Hepatocyte (in vitro differentiated cells): Measurements from ENCODE around the gene PLOD3. TPM values are rescaled to one million over a fixed set of nuclear protein-coding genes. Genes with fewer than 3 reads are reported as not detected.

Experiments
- DNase-seq: peaks from one replicate; pipeline ENCODE4 v3.0.0-alpha.2; 2016; ENCODE audit warnings: low spot score
- H2AFZ ChIP-seq: fragments of 200-600 bp; sonication (generic); 2 replicates; pipeline ENCODE4 v1.6.0; 2016; ENCODE audit warnings: antibody characterized with exemption, mild to moderate bottlenecking
- H3K27ac ChIP-seq: fragments of 200-600 bp; sonication (generic); 2 replicates; pipeline ENCODE4 v1.5.1; 2016; ENCODE audit warnings: mild to moderate bottlenecking
- H3K27me3 ChIP-seq: fragments of 200-600 bp; sonication (generic); 2 replicates; pipeline ENCODE4 v1.6.1; 2016
- H3K36me3 ChIP-seq: fragments of 200-600 bp; sonication (generic); replicated peaks from 2 replicates; pipeline ENCODE4 v1.5.1; 2016; ENCODE audit warnings: low read depth; ENCODE audit not compliant: insufficient read depth
- H3K4me1 ChIP-seq: fragments of 200-600 bp; sonication (generic); 2 replicates; pipeline ENCODE4 v1.5.1; 2016; ENCODE audit warnings: mild to moderate bottlenecking, moderate library complexity; ENCODE audit not compliant: insufficient read depth
- H3K4me2 ChIP-seq: fragments of 200-600 bp; sonication (generic); 2 replicates; pipeline ENCODE4 v1.6.0; 2016
- H3K4me3 ChIP-seq: fragments of 200-600 bp; sonication (generic); 2 replicates; pipeline ENCODE4 v1.5.1; 2016; ENCODE audit warnings: mild to moderate bottlenecking
- H3K79me2 ChIP-seq: fragments of 200-600 bp; sonication (generic); 2 replicates; pipeline ENCODE4 v1.6.0; 2017; ENCODE audit warnings: mild to moderate bottlenecking
- H3K9me2 ChIP-seq: fragments of 200-600 bp; sonication (generic); replicated peaks from 2 replicates; pipeline ENCODE4 v1.6.0; 2017; ENCODE audit warnings: mild to moderate bottlenecking; ENCODE audit not compliant: insufficient read depth
- H3K9me3 ChIP-seq: fragments of 200-600 bp; sonication (generic); 2 replicates; pipeline ENCODE4 v1.5.1; 2016; ENCODE audit warnings: low read depth, mild to moderate bottlenecking
- H4K20me1 ChIP-seq: fragments of 200-600 bp; sonication (generic); 2 replicates; pipeline ENCODE4 v1.6.0; 2016; ENCODE audit warnings: mild to moderate bottlenecking; ENCODE audit not compliant: insufficient read depth, poor library complexity, severe bottlenecking
- CTCF ChIP-seq: fragments of 200-600 bp; sonication (generic); IDR thresholded peaks from 2 replicates; pipeline ENCODE4 v1.5.1; 2016; ENCODE audit warnings: antibody characterized with exemption, mild to moderate bottlenecking; ENCODE audit not compliant: poor library complexity
- EZH2 ChIP-seq: fragments of 200-600 bp; sonication (generic); IDR thresholded peaks from 2 replicates; pipeline ENCODE4 v1.6.1; 2016; ENCODE audit warnings: antibody characterized with exemption, mild to moderate bottlenecking, borderline replicate concordance
- EZH2phosphoT487 ChIP-seq: fragments of 200-600 bp; sonication (generic); IDR thresholded peaks from one replicate; pipeline ENCODE4 v1.6.1; 2018; ENCODE audit warnings: antibody characterized with exemption, mild to moderate bottlenecking, low read depth, moderate library complexity; ENCODE audit not compliant: unreplicated experiment, severe bottlenecking
- WGBS: methylation state at CpG from one replicate; pipeline ENCODE4 v1.1.6; 2016; ENCODE audit warnings: low lambda C conversion rate; ENCODE audit errors: missing lambda C conversion rate; 5-methylcytosine and 5-hydroxymethylcytosine counted together
- polyA plus RNA-seq: library from polyadenylated mRNA; unstranded; fragments of >200 nt; fragmentation: Nextera tagmentation; extraction: Ambion mirVana; gene quantifications from 2 replicates; pipeline ENCODE4 v1.2.1, GENCODE V29; 2016
- total RNA-seq: library from RNA; depleted of rRNA; stranded (reverse); fragments of >200 nt; gene quantifications from 2 replicates; pipeline ENCODE4 v1.2.3, GENCODE V29; 2014

The PLOD3 gene
- total and polyA plus RNA-seq, 2 experiments from 2014 or later, result 37.6 to 127 TPM

- H3K27ac ChIP-seq, result no peak overlapping the region
- DNase-seq, result no peak
Measured at GRCh38 chr7:101160910-101161309, 56.5 kb downstream of the PLOD3 start.

DNA sequence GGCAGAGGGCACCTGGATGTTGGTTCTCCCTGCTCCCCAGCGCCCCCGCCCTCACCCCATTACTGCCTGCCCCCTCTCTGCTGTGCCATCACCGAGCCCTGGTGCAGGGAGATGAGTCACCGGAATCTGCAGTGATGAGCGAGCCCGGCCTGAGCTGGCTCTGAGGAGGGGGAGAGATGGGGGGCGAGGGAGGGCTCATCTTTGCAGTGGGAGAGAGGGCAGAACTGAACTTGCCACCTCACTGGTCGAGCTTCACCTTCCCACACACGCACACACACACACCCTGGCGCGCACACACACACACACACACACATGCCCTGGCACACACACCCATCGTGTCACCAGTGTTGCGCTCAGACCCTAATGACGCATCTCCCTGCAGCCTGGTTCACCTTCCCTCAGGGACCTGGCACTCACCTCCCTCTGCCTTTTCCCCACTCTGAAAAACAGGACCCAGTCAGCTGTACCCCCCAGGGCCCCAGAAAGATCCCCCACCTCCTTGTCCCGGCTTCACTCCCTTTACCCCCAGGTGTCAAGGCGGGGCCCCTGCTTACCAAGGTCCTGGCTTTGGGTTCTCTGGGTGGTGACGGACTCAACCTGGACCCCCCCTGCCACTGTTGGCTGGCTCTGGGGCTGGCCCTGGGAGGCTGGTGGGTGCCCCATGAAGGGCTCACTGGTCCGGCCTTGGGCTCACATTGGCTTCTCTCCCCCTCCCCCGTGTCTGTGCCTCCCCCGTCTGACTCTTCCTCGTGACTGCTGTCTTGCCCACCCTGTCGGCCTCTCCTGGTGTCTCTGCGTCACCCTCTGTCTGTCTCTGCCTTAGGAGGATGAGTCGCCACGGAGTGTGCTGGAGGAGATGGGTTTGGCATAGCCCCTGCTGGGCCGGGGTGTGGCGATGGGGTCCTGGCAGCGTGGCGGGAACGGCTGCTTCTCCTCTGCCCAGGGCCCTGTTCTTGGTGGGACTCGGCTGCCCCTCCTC, 57.4 kb downstream of the PLOD3 start:
- no peak for TF ChIP-seq CTCF
- no peak for TF ChIP-seq EZH2phosphoT487
- no peak for TF ChIP-seq EZH2
- H3K4me1 ChIP-seq, result peaks cover 22% of the 10 kb centered on the region
- no peaks in the 10 kb centered on the region for H3K36me3 ChIP-seq
- no peak overlapping the region for H3K4me2 ChIP-seq
- peaks cover 13% of the 10 kb centered on the region for H3K79me2 ChIP-seq
- no peaks in the 10 kb centered on the region for H3K9me2 ChIP-seq
- 83% methylated on average over 24 of the region's 31 CpGs for WGBS
- H4K20me1 ChIP-seq, result peaks cover 11% of the 10 kb centered on the region
- no peak overlapping the region for H3K4me3 ChIP-seq
- no peaks in the 10 kb centered on the region for H3K9me3 ChIP-seq
- no peak overlapping the region for H3K27ac ChIP-seq
- H2AFZ ChIP-seq, result no peak overlapping the region
- peaks cover 25% of the 10 kb centered on the region for H3K27me3 ChIP-seq
- no peak for DNase-seq

More at GRCh38 chr7:101160910-101161309, 56.5 kb downstream of the PLOD3 start:
- H3K79me2 ChIP-seq, result peaks cover 4% of the 10 kb centered on the region
- no peaks in the 10 kb centered on the region for H3K9me3 ChIP-seq
- TF ChIP-seq CTCF (no peak), EZH2phosphoT487 (no peak), EZH2 (no peak)
- H3K4me2 ChIP-seq, result no peak overlapping the region
- no peaks in the 10 kb centered on the region for H3K9me2 ChIP-seq
- no peak overlapping the region for H3K4me3 ChIP-seq
- H3K4me1 ChIP-seq, result peaks cover 22% of the 10 kb centered on the region
- H3K27me3 ChIP-seq, result peaks cover 31% of the 10 kb centered on the region
- no peak overlapping the region for H2AFZ ChIP-seq
- no peaks in the 10 kb centered on the region for H3K36me3 ChIP-seq
- H4K20me1 ChIP-seq, result peaks cover 12% of the 10 kb centered on the region

- Histone ChIP-seq H3K27me3 (peaks cover under 1% of the 10 kb centered on the region), H3K4me2 (no peak overlapping the region), H3K4me1 (no peaks in the 10 kb centered on the region), H2AFZ (no peak overlapping the region), H3K4me3 (no peak overlapping the region), H3K9me2 (no peaks in the 10 kb centered on the region), H3K36me3 (no peaks in the 10 kb centered on the region), H4K20me1 (peaks cover 3% of the 10 kb centered on the region), H3K79me2 (peaks cover 16% of the 10 kb centered on the region), H3K9me3 (no peaks in the 10 kb centered on the region), H3K27ac (no peak overlapping the region)
- WGBS, result 79% methylated on average over 14 of the region's 14 CpGs
- no peak for DNase-seq
- TF ChIP-seq EZH2 (no peak), EZH2phosphoT487 (no peak), CTCF (no peak)
Measured at GRCh38 chr7:101156866-101157589, 60.4 kb downstream of the PLOD3 start.
